Measurements from ENCODE around the gene PANX2.

- TF ChIP-seq, protein P1, sequence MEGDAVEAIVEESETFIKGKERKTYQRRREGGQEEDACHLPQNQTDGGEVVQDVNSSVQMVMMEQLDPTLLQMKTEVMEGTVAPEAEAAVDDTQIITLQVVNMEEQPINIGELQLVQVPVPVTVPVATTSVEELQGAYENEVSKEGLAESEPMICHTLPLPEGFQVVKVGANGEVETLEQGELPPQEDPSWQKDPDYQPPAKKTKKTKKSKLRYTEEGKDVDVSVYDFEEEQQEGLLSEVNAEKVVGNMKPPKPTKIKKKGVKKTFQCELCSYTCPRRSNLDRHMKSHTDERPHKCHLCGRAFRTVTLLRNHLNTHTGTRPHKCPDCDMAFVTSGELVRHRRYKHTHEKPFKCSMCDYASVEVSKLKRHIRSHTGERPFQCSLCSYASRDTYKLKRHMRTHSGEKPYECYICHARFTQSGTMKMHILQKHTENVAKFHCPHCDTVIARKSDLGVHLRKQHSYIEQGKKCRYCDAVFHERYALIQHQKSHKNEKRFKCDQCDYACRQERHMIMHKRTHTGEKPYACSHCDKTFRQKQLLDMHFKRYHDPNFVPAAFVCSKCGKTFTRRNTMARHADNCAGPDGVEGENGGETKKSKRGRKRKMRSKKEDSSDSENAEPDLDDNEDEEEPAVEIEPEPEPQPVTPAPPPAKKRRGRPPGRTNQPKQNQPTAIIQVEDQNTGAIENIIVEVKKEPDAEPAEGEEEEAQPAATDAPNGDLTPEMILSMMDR (IDR thresholded peaks at IDR 0.05) = no peak
- no peak for TF ChIP-seq POLR2AphosphoS5 (IDR thresholded peaks at IDR 0.05; ENCODE audit: insufficient read depth in 1 of 2, low read depth in 1 of 2)
Observed at GRCh38 chr22:50199251-50199721, 28.8 kb downstream of the PANX2 start.
